B cell (primary cell): ENCODE measurements around the gene CDYL. TPM values are rescaled to one million over a fixed set of nuclear protein-coding genes. Genes with fewer than 3 reads are reported as not detected.

Experiments used
- ATAC-seq: fragments of 200-7000 bp; cut with Tn5 transposase; one replicate; pipeline ENCODE4 v1.10.0; 2021; ENCODE audit warnings: low read depth, mild to moderate bottlenecking, moderate number of reproducible peaks, moderate library complexity
- CTCF ChIA-PET: fragments of 350-600 bp; sonication (Branson Sonifier 250); formaldehyde crosslinking; loops from one replicate; lab custom pipeline; 2021; ENCODE audit warnings: antibody characterized with exemption, inconsistent platforms; lab: Charles Lee
- POLR2A ChIA-PET: fragments of 350-600 bp; sonication (Branson Sonifier 250); formaldehyde crosslinking; loops from one replicate; lab custom pipeline; 2021; ENCODE audit warnings: antibody characterized with exemption; lab: Charles Lee
- DNase-seq: peaks from one replicate; pipeline ENCODE4 v3.0.0; 2013
- H2AFZ ChIP-seq: 2 replicates; pipeline ENCODE4 v1.6.1; 2012; ENCODE audit warnings: mild to moderate bottlenecking, low read depth, low read length; ENCODE audit not compliant: insufficient read depth, poor library complexity, severe bottlenecking
- H3K27ac ChIP-seq, 2 donors: 1 replicate in 1 of 2; 2 replicates in 1 of 2; pipeline ENCODE4 v1.5.1; 2012 to 2013; ENCODE audit warnings: low read length in 2 of 2, mild to moderate bottlenecking in 2 of 2, moderate library complexity in 1 of 2
- H3K27me3 ChIP-seq, 4 experiments: fragments of 200-600 bp in 1 of 4; sonication (generic) in 1 of 4; replicated peaks in 1 of 4; 1 replicate in 2 of 4; 2 replicates in 2 of 4; pipeline versions ENCODE4 v1.6.1 to v1.7.0; 2013 to 2016; ENCODE audit warnings: low read length in 3 of 4, mild to moderate bottlenecking in 2 of 4, mixed read lengths in 1 of 4, moderate library complexity in 1 of 4; ENCODE audit not compliant: insufficient read depth in 4 of 4, control insufficient read depth in 3 of 4; ENCODE audit errors: control extremely low read depth in 1 of 4
- H3K36me3 ChIP-seq, 2 experiments: replicated peaks in 1 of 2; 1 replicate in 1 of 2; 2 replicates in 1 of 2; pipeline versions ENCODE4 v1.6.1 to v1.7.1; 2013; ENCODE audit warnings: low read length in 1 of 2; ENCODE audit not compliant: insufficient read depth in 2 of 2, control insufficient read depth in 1 of 2; ENCODE audit errors: control extremely low read depth in 1 of 2, extremely low read depth in 1 of 2
- H3K4me1 ChIP-seq, 2 donors: fragments of 200-600 bp in 1 of 2; sonication (generic) in 1 of 2; 1 replicate in 1 of 2; 2 replicates in 1 of 2; pipeline versions ENCODE4 v1.5.1 to v1.6.1; 2013 to 2017; ENCODE audit warnings: low read length in 2 of 2; ENCODE audit not compliant: control insufficient read depth in 2 of 2, insufficient read depth in 2 of 2
- H3K4me2 ChIP-seq: replicated peaks from 2 replicates; pipeline ENCODE3; 2012; ENCODE audit warnings: mild to moderate bottlenecking, low read depth, low read length; ENCODE audit not compliant: poor library complexity, severe bottlenecking
- H3K4me3 ChIP-seq, 5 experiments: fragments of 200-600 bp in 1 of 5; sonication (generic) in 1 of 5; 1 replicate in 3 of 5; 2 replicates in 2 of 5; pipeline versions ENCODE4 v1.5.1 to v1.7.0; 2011 to 2016; ENCODE audit warnings: low read length in 4 of 5, mild to moderate bottlenecking in 4 of 5, low read depth in 2 of 5, control low read depth in 1 of 5, moderate library complexity in 1 of 5; ENCODE audit not compliant: insufficient read depth in 1 of 5; ENCODE audit errors: control extremely low read depth in 1 of 5, extremely low read depth in 1 of 5
- H3K79me2 ChIP-seq: fragments of 200-600 bp; sonication (generic); one replicate; pipeline ENCODE4 v1.6.0; 2016; ENCODE audit warnings: low read length; ENCODE audit not compliant: control insufficient read depth, insufficient read depth
- H3K9ac ChIP-seq: fragments of 200-600 bp; sonication (generic); 2 replicates; pipeline ENCODE4 v1.6.1; 2017; ENCODE audit warnings: mild to moderate bottlenecking, low read length, moderate library complexity
- H3K9me3 ChIP-seq, 3 donors: one replicate each; pipeline versions ENCODE4 v1.6.1 to v1.7.1; 2013; ENCODE audit warnings: low read length in 2 of 3; ENCODE audit not compliant: control insufficient read depth in 2 of 3, insufficient read depth in 1 of 3; ENCODE audit errors: control extremely low read depth in 1 of 3
- H4K20me1 ChIP-seq: 2 replicates; pipeline ENCODE4 v1.6.0; 2012; ENCODE audit warnings: mild to moderate bottlenecking, low read length; ENCODE audit not compliant: insufficient read depth, control insufficient read depth, poor library complexity, severe bottlenecking
- H3K27ac Mint-ChIP-seq: one replicate; pipeline ENCODE4 v1.8.0; 2021; ENCODE audit warnings: mixed read lengths
- H3K27me3 Mint-ChIP-seq: one replicate; pipeline ENCODE4 v1.8.0; 2021; ENCODE audit warnings: mixed read lengths
- H3K4me1 Mint-ChIP-seq: one replicate; pipeline ENCODE4 v1.8.0; 2021; ENCODE audit warnings: mixed read lengths
- H3K4me3 Mint-ChIP-seq: one replicate; pipeline ENCODE4 v1.8.0; 2021; ENCODE audit warnings: mixed read lengths
- H3K9me3 Mint-ChIP-seq: one replicate; pipeline ENCODE4 v1.8.0; 2022; ENCODE audit warnings: mixed read lengths; ENCODE audit not compliant: insufficient read depth
- EZH2 ChIP-seq: IDR thresholded peaks from 2 replicates; pipeline ENCODE4 v1.6.1; 2012; ENCODE audit warnings: borderline replicate concordance, low read depth, mild to moderate bottlenecking, moderate library complexity, low read length; ENCODE audit not compliant: insufficient read depth, poor library complexity, severe bottlenecking
- WGBS: methylation state at CpG from one replicate; pipeline ENCODE4 v1.1.5; 2013; ENCODE audit warnings: missing lambda C conversion rate; ENCODE audit not compliant: insufficient coverage; 5-methylcytosine and 5-hydroxymethylcytosine counted together
- intact Hi-C: fragments of 100-400 bp; cut with micrococcal nuclease; formaldehyde crosslinking; loops from one replicate; pipeline ENCODE4 v1.10.0; 2022
- polyA plus RNA-seq: library from polyadenylated mRNA; depleted of rRNA; stranded (reverse); fragments of >200 nt; gene quantifications from 2 replicates; pipeline ENCODE4 v1.2.3, GENCODE V29; 2012
- total RNA-seq, 2 donors: library from RNA; stranded (reverse); fragments of 120-200 nt in 1 of 2; gene quantifications; 1 replicate in 1 of 2; 2 replicates in 1 of 2; pipeline versions ENCODE4 v1.2.3 to v1.2.4, GENCODE V29; 2013 to 2022
- TF ChIP-seq, protein P1 (sequence below): fragments of 200-600 bp; IDR thresholded peaks from one replicate; pipeline ENCODE4 v1.8.0; 2022; ENCODE audit warnings: antibody characterized with exemption, mild to moderate bottlenecking

CDYL gene
- total and polyA plus RNA-seq, 2 donors (not counting 1 experiment from before 2014, with no cell fraction given): 15.6 to 63.0 TPM

DNA sequence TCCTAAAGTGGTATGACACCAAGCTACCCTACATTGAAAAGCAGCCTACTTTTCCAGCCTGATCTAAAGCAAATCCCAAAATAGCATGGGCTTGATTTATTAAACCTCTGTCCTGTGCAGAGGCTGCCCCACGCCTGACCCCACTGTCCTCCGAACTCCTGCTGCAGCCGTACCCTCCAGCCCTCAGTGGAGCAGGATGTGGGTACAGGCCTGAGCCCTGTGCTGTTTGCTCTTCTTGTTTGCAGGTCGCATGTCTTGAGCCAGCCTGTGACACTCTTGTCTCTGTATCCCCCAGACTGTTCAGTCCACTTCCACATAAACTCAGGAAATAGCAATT, 166.4 kb downstream of the CDYL start:
- Histone ChIP-seq H3K4me3 (no peak overlapping the region), H3K4me1 (no peaks in the 10 kb centered on the region), H3K36me3 (peaks cover 1 to 59% of the 10 kb centered on the region in 2 experiments), H2AFZ (no peak overlapping the region), H3K79me2 (no peaks in the 10 kb centered on the region), H4K20me1 (no peaks in the 10 kb centered on the region), H3K9me3 (no peaks in the 10 kb centered on the region), H3K9ac (no peak overlapping the region), H3K4me2 (no peak overlapping the region), H3K27ac (no peak overlapping the region), H3K27me3 (no peaks in the 10 kb centered on the region)
- DNase-seq (no peak), ATAC-seq (no peak)
- ChIA-PET POLR2A (no interaction called here), CTCF (no interaction called here)
- intact Hi-C loops: no loop called here
- 83% methylated on average over 4 of the region's 4 CpGs for WGBS
- peaks cover 2% of the 10 kb centered on the region for H3K4me1 Mint-ChIP-seq
- no peaks in the 10 kb centered on the region for H3K27me3 Mint-ChIP-seq
- H3K4me3 Mint-ChIP-seq: no peak overlapping the region
- TF ChIP-seq EZH2: no peak
- TF ChIP-seq, protein P1, sequence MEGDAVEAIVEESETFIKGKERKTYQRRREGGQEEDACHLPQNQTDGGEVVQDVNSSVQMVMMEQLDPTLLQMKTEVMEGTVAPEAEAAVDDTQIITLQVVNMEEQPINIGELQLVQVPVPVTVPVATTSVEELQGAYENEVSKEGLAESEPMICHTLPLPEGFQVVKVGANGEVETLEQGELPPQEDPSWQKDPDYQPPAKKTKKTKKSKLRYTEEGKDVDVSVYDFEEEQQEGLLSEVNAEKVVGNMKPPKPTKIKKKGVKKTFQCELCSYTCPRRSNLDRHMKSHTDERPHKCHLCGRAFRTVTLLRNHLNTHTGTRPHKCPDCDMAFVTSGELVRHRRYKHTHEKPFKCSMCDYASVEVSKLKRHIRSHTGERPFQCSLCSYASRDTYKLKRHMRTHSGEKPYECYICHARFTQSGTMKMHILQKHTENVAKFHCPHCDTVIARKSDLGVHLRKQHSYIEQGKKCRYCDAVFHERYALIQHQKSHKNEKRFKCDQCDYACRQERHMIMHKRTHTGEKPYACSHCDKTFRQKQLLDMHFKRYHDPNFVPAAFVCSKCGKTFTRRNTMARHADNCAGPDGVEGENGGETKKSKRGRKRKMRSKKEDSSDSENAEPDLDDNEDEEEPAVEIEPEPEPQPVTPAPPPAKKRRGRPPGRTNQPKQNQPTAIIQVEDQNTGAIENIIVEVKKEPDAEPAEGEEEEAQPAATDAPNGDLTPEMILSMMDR: no peak
- no peak overlapping the region for H3K27ac Mint-ChIP-seq
- no peaks in the 10 kb centered on the region for H3K9me3 Mint-ChIP-seq

DNA sequence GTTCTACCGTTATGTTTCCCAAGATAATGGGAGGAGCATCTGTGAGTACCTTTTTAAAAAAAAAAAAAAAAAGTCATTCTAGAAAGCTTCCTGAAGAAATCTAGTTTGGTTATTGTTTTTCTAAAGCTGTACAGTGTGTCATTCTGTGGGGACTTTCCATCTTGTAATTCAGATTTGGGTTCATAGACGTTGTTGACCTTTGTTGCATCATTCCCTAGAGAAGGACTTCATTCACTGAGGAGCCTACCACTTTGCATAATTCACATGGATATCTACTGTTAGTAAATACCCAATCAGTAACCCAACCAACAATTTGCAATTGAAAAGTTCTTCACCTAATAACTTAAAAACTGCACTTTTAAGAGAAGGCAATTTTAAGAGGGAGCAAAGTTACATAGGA, 167.5 kb downstream of the CDYL start:
- no peak overlapping the region for H3K27ac ChIP-seq
- no peak for DNase-seq
- H3K27me3 Mint-ChIP-seq: no peaks in the 10 kb centered on the region
- ChIA-PET CTCF (interaction anchor here (0.7 kb wide), 1 partner anchor 1673 kb away, joined by 3 read pairs; no protein-coding TSS in a partner anchor), POLR2A (interaction anchor here (0.6 kb wide), 1 partner anchor 730 kb away, joined by 3 read pairs; no protein-coding TSS in a partner anchor)
- H3K27me3 ChIP-seq: no peaks in the 10 kb centered on the region
- peaks cover 1 to 63% of the 10 kb centered on the region in 2 experiments for H3K36me3 ChIP-seq
- H3K4me3 ChIP-seq: no peak overlapping the region
- TF ChIP-seq, protein P1: no peak
- no peak for TF ChIP-seq EZH2
- no peaks in the 10 kb centered on the region for H3K9me3 Mint-ChIP-seq
- ATAC-seq: no peak
- no peaks in the 10 kb centered on the region for H3K79me2 ChIP-seq
- H3K4me1 Mint-ChIP-seq: peaks cover 2% of the 10 kb centered on the region
- no peak overlapping the region for H3K4me2 ChIP-seq
- H3K9ac ChIP-seq: no peak overlapping the region
- H2AFZ ChIP-seq: no peak overlapping the region
- WGBS: 60% methylated on average over 1 of the region's 2 CpGs
- intact Hi-C loops: no loop called here
- H3K4me3 Mint-ChIP-seq: no peak overlapping the region
- H4K20me1 ChIP-seq: no peaks in the 10 kb centered on the region
- no peaks in the 10 kb centered on the region for H3K4me1 ChIP-seq
- H3K27ac Mint-ChIP-seq: no peak overlapping the region
- no peaks in the 10 kb centered on the region for H3K9me3 ChIP-seq
